GM19238 (cell line): ENCODE results near the gene ABCB1.
"Not testable (repeated sequence)": the region's sequence is repeated elsewhere in the genome, so short reads cannot be mapped to it uniquely, and the experiment has no call there.

Experiments used
- DNase-seq: peaks from one replicate; pipeline ENCODE4 v3.0.0; 2011; ENCODE audit warnings: low spot score; ENCODE audit not compliant: insufficient read length

The ABCB1 gene

GRCh38 chr7:87575521-87575920, 25.2 kb downstream of the ABCB1 start:
- no peak for DNase-seq

- DNase-seq = no peak
Observed at GRCh38 chr7:87574630-87575029, 26.1 kb downstream of the ABCB1 start.

DNA sequence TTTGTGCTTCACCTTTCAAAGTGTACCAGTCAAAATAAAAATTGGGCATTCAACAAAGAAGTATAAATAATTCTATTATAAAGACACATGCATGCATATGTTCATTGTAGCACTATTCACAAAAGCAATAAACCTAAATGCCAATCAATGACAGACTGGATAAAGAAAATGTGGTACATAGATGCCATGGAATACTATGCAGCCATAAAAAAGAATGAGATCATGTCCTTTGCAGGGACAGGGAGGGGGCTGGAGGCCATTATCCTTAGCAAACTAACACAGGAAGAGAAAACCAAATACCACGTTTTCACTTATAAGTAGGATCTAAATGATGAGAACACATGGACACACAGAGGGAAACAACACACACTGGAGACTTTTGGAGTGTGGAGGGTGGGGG, 28.2 kb downstream of the ABCB1 start:
- not testable (repeated sequence) for DNase-seq

- no peak for DNase-seq
Observed at GRCh38 chr7:87570178-87570577, 30.5 kb downstream of the ABCB1 start.

GRCh38 chr7:87567052-87567451, 33.6 kb downstream of the ABCB1 start:
- no peak for DNase-seq

DNA sequence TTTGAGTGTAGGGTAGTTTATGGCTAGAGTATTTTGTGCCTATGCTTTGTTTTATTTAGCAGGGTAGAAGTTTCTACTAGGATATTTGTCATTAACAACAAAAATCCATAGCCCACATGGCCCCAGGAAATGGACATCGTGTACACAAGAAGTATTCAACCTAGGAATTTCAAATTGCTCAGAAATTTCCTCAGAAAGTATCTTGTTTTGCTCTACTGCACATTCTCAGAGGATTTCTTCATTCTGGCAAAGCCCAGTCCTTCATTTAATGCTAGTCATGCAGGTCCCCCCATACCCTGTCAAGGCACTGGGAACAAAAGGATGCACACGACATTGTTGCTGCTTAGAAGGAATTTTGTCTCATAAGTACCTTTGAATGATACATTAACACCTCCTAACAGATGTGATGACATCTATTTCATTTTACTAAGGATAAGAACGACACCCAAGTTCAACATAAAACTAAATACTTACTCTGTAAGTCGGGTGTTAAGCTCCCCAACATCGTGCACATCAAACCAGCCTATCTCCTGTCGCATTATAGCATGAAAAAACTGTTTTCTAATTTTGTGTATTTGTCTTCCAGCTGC, 34.3 kb downstream of the ABCB1 start:
- DNase-seq = no peak

DNA sequence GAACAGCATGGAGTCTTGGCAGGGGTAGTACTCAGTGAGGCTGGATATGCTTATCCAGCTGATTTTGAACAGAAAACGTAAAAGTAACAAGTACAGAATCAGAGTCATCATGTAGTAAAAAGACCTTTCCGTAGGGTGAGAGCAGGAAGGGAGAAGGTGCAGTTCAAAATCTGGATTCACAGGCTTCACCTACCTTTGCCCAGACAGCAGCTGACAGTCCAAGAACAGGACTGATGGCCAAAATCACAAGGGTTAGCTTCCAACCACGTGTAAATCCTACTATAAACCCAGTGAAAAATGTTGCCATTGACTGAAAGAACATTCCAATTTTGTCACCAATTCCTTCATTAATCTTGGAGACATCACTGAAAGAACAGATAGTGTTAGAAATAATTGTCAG, 34.8 kb downstream of the ABCB1 start:
- DNase-seq = no peak

DNA sequence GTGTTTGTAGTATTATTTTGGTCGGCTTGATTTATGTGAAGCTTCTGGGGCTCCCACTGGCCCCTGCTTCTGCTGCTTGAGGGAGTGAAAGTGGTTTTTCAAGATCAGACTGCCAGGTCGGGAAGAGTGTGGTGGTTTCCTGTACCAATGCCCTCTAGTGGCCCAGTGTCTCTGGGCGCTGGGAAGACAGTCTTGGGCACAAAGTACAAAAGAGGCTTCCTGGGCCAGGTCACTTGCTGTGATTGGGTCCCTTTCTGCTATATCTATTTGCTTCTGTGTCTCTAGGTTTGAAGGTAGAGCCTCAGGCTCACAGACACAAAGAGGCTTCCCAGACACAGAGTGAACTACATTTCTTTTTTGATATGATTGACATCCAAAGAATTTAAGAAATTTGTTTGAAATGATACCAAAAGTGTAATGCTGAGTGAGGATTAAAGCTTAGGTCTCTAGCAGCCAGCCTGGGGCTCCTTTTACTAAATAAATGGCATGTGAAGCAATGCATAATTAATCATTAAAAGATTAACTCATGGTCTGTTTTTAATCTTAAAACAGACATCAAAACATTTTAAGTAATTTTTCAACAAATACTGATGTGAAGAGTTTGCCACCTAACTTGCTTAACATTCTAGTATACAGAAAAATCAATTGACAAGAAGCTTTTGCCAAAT, 36.3 kb downstream of the ABCB1 start:
- peak; percentile 5 for DNase-seq

DNA sequence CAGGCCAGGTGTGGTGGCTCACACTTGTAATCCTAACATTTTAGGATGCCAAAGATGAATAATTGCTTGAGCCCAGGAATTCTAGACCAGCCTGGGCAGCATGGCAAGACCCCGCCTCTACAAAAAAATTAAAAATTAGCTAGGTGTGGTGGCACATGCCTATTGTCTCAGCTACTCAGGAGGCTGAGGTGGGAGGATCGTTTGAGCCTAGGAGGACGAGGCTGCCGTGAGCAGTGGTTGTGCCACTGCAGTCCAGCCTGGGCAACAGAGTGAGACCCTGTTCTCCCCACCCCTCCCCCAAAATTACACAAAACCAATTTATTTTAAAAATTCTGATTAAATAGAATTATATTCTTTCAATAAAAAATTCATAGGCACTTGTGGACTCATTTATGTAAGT, 39.0 kb downstream of the ABCB1 start:
- DNase-seq = no peak

- DNase-seq = no peak
Observed at GRCh38 chr7:87561102-87561501, 39.6 kb downstream of the ABCB1 start.

DNA sequence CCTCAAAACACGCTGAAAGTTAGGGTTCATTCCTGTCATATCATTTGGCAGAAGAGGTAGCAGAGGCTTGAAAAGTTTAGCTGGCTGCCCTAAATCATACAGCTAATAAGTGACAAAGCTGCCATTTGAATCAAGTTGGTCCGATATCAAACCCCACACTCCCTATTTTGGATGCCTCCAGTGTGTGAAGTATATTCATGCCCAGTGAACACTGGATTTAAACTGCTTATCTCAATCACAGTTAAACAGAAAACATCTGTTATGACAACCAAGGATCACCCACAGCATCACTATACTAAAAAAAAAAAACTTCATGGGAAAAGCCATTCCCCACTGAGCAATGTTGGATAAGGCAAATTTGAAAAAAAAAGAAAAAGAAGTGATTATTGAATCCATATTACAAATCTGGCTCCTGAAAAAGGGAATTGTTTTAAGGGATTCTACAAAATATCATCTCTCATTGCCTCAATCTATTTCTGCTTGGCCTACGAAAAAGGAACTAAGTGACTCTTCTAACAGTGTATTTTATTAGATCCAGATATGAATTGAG, 48.3 kb downstream of the ABCB1 start:
- no peak for DNase-seq

- no peak for DNase-seq
Observed at GRCh38 chr7:87548123-87548919, 52.4 kb downstream of the ABCB1 start.

DNA sequence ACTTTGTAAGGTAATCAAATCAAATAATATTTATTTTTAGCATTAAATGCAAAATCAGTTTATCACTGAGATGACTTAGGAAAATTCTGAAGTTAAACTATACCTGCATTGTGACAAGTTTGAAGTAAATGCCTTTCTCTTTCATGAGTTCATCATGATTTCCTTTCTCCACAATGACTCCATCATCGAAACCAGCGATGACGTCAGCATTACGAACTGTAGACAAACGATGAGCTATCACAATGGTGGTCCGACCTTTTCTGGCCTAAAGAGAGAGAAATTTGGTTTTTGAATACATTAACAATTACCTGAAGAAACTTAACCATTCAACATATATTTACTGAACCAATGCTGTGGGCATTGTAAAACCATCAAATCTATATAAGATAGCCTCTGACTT, 54.9 kb downstream of the ABCB1 start:
- no peak for DNase-seq

DNA sequence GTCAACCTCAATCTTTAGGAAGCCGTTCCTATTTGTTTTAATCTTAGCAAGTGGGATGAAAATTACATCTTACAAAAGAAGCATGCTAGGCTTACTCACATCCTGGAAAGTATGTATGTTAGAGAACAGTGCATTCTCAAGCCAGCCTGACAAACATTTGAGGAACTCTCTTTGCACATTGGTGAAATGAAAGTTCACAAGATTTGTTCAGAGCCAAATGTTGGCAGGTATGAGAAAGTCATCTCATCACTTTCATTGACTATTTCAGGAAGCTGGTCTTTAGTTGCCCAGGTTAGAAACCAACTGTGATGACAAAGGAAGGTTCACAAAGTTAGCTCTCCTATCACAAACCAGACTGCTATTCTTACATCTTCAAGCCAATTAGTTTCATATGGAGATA, 57.1 kb downstream of the ABCB1 start:
- DNase-seq = no peak

DNA sequence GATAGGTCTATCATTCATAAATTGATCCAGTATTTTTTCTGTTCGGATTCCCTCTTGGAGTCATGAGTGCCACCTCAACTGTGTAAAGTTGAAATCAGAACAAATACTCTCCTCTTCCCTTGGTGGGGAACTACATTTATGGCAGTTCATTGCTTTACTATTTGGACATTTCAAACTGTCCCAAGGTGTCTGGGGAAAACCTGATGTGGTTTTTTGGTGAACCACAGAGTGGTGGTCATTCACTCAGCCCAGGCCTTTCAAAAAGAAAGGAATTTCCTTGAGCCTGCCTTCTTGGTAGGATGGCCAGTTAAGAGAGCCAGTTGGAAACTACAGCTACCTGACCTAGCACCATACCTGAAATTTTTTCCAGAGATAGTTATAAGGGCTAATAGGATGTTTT, 59.0 kb downstream of the ABCB1 start:
- DNase-seq = no peak

DNA sequence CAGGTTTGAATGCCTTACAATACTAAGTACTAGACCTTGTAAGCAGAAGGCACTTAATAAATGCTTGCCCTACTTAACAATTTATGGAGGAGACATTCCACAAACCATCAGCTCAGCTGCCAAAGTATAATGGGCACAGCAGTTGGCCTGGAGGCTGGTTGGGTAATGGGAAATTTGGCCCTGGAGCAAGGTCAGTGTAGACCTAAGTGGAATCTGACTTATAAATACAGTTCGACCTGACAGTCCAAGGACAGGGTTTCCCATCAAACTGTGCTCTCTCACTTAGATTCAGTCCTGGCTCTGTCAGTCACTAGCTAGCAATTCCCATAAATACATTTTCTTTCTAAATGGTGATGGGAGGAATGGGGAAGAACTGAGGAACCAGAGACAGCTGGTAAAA, 62.6 kb downstream of the ABCB1 start:
- no peak for DNase-seq

DNA sequence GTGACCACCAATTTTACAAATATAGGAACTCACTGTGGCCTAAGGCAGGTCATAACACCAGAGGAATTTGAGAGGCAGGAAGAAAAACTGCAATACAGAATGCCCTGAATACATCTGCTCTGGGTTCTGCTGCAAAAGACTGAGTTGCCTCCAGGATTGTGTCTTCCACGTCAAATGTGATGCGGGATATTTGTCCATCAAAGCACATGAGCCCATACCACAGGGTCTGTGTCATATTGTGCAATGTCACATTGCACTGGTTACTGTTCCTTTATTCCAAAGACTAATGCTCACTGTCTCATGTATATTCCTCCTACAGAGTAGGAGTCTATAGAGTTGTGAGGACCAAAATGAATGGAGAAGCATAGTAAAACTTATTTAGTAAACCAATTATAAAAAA, 66.6 kb downstream of the ABCB1 start:
- no peak for DNase-seq

GRCh38 chr7:87530126-87530525, 70.6 kb downstream of the ABCB1 start:
- DNase-seq = no peak

GRCh38 chr7:87528730-87529129, 72.0 kb downstream of the ABCB1 start:
- DNase-seq = no peak

DNA sequence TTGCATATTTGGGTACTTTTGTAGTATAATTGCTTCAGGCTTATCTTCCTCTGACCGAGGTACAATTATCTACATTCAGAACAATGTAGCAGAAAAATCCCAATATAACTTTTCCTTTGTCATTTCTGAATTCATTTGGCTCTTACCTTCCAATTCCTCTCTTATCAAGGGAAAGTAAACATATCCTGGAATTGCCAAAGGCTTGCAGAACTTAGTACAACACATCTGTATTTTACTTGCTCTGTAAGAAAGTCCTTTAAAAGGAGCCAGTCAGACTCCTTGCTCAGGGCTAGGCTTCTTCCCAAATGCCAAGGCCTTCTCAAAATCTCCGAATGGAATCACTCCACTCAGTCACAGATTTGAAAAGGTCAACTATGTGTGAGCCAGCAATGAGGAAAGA, 81.9 kb downstream of the ABCB1 start:
- no peak for DNase-seq

DNA sequence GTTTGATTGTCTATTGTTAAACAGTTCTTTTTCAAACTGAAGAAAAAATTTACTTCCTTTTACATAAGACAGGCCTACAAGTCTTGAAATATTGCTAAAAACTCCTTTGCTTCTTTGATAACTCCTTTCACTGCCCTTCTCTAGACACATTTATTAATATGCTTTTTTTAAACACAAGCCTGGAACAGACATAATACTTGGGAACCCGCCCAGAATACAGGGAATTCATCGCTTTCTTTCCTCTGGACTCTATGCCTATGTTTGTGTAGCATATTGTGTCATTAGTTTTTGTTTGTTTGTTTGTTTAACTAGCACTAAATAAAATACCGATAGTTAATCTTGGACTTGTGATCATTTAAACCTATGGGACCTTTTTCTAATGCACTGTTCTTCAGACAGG, 82.8 kb downstream of the ABCB1 start:
- DNase-seq = no peak

GRCh38 chr7:87517136-87517815, 83.4 kb downstream of the ABCB1 start:
- no peak for DNase-seq
